HG03066 (cell line): Measurements from ENCODE around the gene NKD2.
"Not testable (repeated sequence)": the region's sequence is repeated elsewhere in the genome, so short reads cannot be mapped to it uniquely, and the experiment has no call there.

Experiments used
- ATAC-seq: cut with Tn5 transposase; IDR thresholded peaks from one replicate; pipeline ENCODE4 v1.9.1; 2021; ENCODE audit warnings: low read depth; ENCODE audit not compliant: unreplicated experiment

Gene NKD2

GRCh38 chr5:1054018-1054798 is 45.6 kb downstream of the NKD2 start:
- no peak for ATAC-seq

DNA sequence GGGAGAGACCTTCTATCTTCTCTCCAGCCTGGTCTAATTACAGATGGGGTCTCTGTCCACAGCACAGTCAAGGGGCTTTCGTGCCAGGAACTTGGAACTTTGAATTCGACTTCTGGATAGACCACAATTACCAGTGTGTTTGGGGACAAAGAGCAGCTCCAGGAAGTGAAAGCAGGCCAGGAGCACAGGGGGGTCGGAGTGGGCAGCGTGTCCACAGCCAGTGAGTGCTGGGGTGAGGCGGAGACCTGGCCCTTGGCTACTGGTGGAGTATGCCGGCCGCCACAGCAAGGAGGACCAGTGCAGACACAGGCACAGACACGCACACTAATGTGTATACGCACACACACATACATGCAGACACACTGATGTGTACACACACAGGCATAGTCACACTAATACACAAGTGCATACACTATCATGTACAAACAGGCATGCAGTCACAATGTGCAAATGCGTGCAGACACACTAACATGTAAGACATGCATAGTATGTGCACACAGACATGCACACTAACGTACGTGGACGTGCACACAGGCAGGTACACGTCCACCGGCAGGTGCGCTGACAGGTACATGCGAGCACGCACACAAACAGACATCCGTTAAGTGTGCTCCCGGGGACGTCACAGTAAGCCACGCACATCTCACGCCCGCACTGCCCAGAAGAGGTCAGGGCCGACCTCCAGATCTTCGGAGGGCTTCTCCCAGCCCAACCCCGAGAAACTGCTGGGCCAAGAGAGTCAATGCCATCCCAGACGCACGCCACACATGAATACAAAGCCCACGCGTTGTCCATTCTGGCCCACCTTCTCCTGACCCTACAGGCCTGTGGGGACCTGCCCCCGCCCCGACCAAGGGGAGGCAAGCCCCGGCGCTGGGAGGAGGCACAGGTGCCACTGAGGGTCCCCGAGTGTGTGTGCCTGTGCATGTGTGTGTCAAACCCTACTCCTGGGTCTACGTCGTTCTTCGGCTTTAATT is 46.5 kb downstream of the NKD2 start:
- no peak for ATAC-seq

DNA sequence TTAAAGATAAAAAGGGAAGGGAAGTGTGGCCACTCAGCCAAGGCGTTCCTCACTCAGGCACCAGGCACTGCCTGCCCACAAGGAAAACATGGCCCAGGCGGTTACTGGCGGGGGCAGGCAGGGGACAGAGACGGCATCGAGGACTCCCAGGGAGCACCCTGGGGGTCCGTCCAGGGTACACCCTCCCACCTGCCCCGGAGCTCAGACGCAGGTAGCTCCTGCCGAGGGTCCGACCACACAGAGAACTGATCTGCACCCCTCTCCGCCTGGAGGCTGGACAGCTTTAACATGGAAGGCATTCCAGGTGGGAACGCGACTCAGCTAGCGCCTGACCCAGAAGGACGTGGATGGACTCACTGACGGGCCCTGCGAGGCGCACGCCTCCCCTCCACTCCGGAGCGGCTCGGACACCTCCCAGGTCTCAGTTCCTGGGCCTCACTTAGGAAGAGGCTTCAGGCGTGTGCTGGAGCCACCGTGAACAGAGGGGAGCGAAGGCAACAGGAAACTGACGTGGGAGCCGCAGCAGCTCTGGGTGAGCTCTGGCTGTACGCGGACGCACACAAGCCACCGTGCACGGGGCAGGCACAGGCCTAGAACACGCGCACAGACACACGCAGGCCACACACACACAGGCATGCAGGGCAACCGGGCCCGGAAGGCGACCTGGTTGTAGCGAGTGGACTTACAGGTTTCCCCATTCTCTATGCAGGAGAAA is 47.5 kb downstream of the NKD2 start:
- ATAC-seq = no peak

GRCh38 chr5:1056611-1057484 is 48.2 kb downstream of the NKD2 start:
- ATAC-seq = no peak

DNA sequence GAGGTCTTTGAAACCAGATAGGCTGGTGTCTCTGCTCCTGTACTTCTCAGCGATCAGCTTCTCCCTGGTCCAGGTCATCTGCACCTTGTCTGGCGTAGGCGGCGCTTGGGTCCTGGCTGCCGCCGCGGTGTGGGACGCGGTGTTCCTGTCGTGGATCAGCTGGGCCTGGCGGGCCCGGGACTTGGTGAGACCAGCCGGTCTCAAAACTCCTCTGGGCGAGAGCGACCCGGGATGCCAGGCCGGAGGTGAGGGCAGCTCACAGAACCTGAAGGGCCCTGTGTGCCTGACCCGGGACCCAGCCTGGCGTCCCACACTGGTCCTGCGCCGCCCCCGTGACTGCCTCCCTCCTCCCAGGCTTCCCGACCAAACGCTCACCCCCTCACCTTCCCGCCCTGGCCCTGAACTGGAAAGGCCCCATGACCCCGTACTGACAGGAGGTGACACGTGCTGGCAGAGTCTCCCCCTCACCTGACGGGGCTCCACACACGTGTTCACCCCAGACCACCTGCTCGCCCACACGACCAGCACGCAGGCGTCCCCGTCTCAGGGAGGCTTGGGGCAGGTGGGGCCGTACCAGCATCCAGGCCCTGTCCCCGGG is 49.0 kb downstream of the NKD2 start:
- no peak for ATAC-seq

DNA sequence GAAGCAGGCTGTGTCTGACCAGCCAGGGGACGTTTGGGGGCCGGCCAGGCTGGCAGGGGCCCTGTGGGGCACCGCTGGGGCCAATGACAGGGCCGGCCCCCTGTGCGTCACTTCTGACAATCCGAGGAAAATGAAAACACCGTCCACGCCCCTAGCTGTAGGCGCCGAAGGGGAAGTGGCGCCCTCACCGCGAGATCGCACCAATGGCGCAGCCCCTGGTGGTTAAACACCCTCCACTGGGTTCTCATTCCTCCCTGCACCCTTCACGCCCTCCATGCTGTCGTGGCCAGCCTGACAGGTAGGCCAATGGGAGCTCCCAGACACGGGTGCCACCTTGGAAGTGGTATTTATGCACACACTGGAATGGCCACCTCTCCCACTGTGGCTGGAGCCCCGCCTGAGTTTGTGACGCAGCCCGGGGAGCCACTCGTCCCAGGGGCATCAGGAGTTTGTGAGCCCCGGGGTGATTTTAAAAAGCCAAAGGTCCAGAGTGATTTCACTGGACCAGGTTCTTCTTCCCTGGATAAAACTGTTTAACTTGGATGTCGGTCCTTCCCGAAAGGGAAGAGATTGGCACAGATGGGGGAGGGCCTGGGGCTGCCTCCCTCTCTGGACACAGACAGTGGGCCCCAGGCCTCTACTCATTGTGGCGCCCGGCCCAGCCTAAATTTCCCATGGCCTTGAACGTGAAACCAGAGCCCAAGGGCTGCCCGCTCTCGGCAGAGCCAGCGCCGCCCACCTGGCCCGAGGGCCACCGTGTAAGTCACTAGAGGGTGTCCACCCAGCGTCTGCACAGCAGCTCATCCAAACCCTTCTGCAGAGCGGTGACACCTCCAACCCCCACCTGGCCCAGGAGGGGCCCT is 49.7 kb downstream of the NKD2 start:
- no peak for ATAC-seq

DNA sequence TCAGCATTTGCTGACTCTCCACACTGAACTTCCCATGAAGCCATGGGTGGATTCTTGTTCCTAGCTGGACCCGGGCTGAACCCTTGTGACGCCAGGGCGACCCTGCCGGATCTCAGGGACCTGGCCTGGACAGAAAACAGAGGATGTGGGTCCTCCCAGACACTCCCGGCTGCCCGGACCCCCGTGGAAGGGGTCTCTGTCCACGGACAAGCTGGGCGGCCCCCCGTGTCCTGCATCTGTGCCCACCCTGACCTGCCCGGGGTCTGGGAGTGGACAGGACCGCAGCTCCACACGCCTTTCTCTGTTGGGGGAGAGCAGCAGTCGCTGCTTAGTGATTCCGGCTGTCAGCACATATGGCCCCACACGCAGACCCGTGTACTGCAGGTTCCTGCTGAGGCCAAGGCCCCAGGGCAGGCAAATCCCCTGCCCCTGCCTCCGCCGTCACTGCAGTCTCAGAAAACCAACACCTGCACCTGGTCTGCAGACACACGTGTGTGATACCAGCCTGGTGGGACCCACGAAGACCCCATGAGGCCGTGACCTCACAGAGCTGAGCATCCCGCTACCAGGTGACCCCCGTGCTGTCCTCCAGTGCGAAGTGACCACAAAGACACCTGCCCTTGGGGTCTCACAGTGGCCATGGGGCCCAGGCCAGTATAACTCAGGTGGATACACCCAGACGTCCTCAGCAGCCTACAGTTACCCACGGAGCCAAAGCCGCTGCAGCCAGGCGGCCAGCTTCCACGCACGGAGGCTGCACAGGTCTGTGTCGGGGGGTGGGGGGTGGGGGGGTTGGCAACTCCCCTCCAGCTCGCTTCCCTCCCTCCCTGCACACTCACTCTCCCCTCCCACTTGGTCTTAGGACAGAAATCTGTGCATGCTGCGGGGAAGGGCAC is 50.6 kb downstream of the NKD2 start:
- no peak for ATAC-seq

DNA sequence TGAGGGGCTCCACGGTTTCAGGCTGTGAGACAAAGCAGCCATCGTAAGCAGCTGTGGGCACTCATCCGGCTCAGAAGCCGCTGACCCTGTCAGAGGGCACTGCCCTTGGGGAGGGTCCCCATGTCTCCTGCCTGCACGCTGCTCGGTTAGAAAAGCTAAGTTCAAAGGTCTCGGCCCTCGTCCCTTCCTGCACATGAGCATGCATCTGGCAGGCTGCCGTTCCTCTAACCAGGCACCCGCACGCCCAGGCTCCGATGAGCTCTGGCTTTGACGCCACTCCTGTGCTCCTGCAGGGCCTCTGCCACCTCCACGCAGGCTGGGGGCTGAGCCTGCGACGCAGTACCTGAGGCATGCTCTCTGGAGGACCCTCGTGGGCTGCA is 51.3 kb downstream of the NKD2 start:
- ATAC-seq = no peak

DNA sequence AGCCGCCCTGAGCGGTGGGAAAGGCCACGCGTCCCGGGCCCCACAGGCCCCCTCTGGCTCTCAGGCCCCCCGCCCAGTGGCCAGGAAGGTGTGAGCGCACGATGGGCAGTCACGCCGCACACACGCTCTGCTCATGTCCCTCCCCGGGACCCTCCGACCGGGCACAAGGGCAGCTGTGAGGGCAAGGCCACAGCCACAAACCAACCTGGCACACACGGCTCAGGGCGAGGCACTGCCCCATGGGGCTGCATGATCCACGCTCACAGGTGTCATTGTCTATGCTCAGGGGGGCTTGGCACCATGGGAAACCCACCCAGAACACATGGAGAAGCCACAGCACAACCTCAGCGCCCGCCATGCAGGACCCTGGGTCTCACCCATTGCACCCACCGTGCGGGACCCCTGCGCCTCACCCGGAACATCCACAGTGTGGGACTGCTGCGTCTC is 52.0 kb downstream of the NKD2 start:
- no peak for ATAC-seq

- not testable (repeated sequence) for ATAC-seq
These were observed 52.7 kb downstream of the NKD2 start for GRCh38 chr5:1061292-1061691.

GRCh38 chr5:1061916-1062315 is 53.3 kb downstream of the NKD2 start:
- no peak for ATAC-seq

DNA sequence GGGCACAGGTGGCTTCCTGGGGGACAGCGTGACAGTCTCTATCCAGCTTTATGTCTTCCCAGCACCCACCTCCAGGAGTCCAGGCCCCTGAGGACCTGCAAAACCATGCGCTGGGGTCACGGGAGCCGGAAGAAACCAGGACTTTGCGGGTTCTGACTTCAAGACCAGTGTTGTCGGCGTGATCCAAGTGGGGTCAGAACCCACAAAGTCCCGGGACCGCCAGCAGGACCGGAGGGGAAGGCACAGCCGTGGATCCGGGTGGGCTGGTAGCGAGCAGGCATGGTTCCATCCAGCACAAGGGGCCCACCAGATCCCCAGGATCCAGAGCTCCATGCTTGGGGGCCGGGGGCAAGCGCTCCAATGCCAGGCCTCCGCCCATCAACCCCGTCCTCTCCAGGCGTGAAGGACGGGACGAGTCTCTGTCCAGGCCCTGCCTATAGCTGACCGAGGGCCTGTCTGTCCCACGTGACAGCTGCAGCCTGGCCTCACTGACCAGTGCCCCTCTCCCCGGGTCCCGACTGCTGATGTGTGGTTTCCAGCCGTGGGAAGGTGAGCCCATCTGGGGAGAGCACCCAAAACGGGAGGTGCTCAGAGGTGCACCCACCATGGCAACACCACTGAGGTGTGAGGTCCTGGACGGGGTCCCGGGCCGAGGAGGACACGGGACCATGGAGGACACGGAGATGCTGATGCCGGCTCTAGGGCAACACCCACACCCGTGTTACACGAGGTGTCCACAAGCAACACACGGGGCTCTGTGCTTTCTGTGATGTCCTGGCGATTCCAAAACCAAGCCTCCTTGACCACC is 54.4 kb downstream of the NKD2 start:
- ATAC-seq = no peak

DNA sequence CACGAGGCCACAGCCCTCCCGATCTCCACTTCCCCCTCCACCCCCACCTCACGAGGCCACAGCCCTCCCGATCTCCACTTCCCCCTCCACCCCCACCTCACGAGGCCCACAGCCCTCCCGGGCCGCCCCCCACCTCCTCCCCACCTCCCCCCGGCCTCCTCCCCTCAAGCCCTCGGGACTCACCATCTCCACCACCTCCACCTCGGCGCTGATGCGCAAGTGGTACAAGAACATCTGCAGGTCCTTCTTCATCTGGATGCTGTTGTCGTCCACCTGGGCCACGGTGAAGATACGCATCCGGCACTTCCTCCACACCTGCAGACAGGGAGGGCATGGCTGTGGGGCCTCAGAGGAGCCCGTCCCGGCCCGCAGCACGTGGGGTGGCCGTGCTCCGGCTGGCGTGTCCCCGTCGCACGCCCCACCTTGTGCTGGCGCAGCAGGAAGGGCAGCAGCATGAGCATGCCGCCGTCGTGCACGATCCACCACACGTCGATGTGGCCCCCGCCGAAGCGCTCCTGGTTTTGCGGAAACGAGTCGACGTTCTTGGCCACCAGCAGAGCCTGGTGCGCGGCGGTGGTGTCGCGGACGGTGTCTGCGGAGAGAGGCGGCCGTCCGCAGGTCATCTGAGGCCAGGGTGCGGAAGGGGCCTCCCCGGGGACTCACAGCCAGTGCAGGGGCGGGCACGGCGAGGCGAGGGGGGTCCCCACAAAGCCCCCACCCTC is 55.2 kb downstream of the NKD2 start:
- ATAC-seq = no peak

- ATAC-seq = no peak
These were observed 56.0 kb downstream of the NKD2 start for GRCh38 chr5:1064383-1065142.

DNA sequence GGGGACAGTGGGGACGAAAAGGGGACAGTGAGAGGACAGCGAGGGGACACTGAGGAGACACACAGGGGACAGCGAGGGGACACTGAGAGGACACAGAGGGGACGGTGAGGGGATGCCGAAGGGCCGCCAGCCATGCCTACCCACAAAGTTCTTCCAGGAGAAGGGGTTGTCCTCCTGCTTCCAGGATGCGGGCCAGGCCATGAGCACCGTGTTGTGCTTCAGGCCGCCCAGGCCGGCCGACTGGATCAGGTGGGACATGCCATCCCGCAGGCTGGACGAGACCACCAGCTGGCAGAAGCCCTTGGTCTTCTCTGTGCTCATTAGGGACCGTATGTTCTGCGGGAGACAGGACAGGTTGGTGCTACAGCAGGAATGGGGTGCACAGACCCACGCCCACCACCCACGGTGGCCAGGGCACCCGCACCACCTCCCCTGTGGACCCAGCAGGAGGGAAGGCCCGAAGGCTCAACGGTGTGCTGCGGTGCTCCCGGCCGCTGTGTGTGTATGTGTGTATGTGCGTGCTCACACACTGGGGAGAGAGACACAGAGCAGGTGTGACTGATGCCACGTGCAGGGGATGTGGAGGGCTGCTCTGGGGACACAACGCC is 56.6 kb downstream of the NKD2 start:
- no peak for ATAC-seq
